ENCODE measurements around the gene CATSPER4.

DNA sequence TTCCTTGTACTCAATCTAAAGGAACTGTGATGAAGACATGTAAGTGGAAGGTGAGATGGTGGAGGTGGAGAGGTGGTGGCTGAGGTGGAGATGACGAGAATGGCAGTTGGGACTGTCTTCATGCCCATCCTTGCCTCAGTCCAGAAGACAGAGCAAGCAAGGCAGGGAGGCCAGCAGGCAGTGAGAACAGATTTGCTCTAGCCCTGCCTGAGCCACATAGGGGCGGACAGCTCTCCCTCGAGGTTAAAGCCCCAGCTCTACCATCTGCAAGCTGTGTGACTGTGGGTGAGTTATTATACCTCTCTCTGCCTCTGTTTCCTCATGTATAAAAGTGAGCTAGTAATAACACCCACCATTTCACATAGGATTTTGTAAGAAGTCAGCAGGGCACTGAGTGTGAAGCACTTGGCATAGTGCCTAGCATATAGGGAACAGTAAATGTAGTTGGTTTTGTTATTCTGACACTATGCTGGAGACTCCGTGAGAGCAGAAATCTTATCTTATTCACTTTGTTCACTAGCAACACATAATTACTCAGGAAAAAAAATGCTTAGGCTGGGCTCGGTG, 36.4 kb upstream of the CATSPER4 start:
- TF ChIP-seq, protein P1, sequence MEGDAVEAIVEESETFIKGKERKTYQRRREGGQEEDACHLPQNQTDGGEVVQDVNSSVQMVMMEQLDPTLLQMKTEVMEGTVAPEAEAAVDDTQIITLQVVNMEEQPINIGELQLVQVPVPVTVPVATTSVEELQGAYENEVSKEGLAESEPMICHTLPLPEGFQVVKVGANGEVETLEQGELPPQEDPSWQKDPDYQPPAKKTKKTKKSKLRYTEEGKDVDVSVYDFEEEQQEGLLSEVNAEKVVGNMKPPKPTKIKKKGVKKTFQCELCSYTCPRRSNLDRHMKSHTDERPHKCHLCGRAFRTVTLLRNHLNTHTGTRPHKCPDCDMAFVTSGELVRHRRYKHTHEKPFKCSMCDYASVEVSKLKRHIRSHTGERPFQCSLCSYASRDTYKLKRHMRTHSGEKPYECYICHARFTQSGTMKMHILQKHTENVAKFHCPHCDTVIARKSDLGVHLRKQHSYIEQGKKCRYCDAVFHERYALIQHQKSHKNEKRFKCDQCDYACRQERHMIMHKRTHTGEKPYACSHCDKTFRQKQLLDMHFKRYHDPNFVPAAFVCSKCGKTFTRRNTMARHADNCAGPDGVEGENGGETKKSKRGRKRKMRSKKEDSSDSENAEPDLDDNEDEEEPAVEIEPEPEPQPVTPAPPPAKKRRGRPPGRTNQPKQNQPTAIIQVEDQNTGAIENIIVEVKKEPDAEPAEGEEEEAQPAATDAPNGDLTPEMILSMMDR (IDR thresholded peaks at IDR 0.05; ENCODE audit: low read length) = no peak
- TF ChIP-seq EZH2 (optimal IDR thresholded peaks at IDR 0.05; ENCODE audit: low read depth, low read length) = no peak
- TF ChIP-seq EZH2phosphoT487 (IDR thresholded peaks at IDR 0.05; ENCODE audit: low read length) = no peak
